Urinary bladder (tissue), 4 donors: ENCODE data around the gene RRP1. TPM values are rescaled to one million over a fixed set of nuclear protein-coding genes. Genes with fewer than 3 reads are reported as not detected.

Source experiments
- DNase-seq: peaks from one replicate; pipeline ENCODE4 v3.0.0-alpha.2; 2015; ENCODE audit errors: extremely low spot score
- H3K27ac ChIP-seq: one replicate; pipeline ENCODE4 v1.5.1; 2013; ENCODE audit warnings: low read depth, mild to moderate bottlenecking, moderate library complexity
- H3K36me3 ChIP-seq: one replicate; pipeline ENCODE4 v1.6.1; 2013; ENCODE audit warnings: mild to moderate bottlenecking, moderate library complexity; ENCODE audit not compliant: insufficient read depth
- H3K4me1 ChIP-seq: one replicate; pipeline ENCODE4 v1.6.1; 2013; ENCODE audit warnings: mild to moderate bottlenecking, moderate library complexity; ENCODE audit not compliant: insufficient read depth
- H3K4me3 ChIP-seq: one replicate; pipeline ENCODE4 v1.5.1; 2013; ENCODE audit warnings: low read depth, low read length
- WGBS: extraction: QIAGEN DNeasy Blood & Tissue Kit; methylation state at CpG from one replicate; pipeline ENCODE4 v1.1.7; 2013; 5-methylcytosine and 5-hydroxymethylcytosine counted together
- polyA plus RNA-seq: library from polyadenylated mRNA; stranded (reverse); fragments of 200-250 nt; gene quantifications from one replicate; pipeline ENCODE4 v1.2.3, GENCODE V29; 2013
- small RNA-seq: library from RNA; depleted of rRNA; stranded (forward); fragments of <200 nt; gene quantifications from one replicate; pipeline ENCODE3, GENCODE V24; 2014
- total RNA-seq: library from RNA; depleted of rRNA; stranded (reverse); fragments of >200 nt; gene quantifications from one replicate; pipeline ENCODE4 v1.2.3, GENCODE V29; 2014
- donor health status: healthy with polysubstance abuse.
- donor health status: healthy.

RRP1 gene
- total and polyA plus RNA-seq, 2 donors = 11.6 to 12.3 TPM

DNA sequence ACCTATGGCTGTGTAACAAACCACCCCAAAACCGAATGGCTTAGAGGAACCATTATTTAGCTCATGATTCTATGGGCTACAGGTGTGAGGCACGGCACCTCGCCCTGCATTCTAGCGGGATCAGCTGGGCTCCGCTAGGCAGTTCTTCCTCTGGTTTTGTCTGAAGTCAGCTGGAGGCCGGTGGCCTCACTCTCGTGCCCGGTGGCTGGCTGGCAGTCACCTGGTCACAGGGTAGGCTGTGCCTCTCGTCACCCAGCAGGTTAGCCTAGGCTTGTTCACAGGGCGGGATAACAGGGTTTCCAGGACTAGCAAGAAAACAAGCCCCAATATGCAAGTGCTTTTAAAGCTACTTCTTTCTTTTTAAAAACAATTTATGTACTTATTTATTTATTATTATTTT, 59.4 kb downstream of the RRP1 start:
- H3K4me1 ChIP-seq = no peaks in the 10 kb centered on the region
- H3K27ac ChIP-seq = no peak overlapping the region
- H3K36me3 ChIP-seq = no peaks in the 10 kb centered on the region
- no peak for DNase-seq
- whole genome bisulfite sequencing = 94% methylated on average over 10 of the region's 10 CpGs
- no peak overlapping the region for H3K4me3 ChIP-seq

DNA sequence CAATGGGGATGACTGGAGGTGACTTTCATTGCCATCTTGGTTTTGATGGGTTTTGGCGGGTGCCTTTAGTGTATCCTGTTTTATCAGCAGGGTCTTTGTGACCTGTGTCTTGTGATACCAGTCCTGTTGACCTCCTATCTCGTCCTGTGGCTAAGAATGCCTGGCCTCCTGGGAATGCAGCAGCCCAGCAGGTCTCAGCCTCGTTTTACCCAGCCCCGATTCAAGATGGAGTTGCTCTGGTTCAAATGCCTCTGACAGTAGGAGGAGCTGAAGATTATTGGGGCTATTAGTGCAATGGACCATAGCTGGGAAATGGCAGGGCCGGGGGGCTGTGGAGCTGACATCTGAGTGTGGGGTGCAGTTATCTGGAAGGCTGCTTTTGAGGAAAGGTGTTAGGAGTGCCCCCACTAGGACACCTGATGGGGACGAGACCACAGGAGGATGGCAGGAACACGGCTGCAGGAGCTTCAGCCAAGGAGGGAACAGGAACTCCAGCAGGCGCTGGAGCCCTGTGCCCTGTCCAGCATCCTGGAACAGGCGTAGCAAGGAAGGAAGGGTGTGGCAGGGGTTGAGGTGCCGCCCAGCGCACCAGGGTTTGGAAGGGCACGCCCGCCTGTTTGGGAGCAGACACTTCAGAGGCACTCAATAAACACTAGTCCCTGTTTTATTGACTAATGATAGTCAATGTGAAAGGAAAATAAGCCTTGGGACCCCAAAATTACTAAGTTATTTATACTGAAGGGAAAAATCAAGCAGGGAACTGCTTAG, 60.3 kb downstream of the RRP1 start:
- Histone ChIP-seq H3K27ac (no peak overlapping the region), H3K4me3 (no peak overlapping the region), H3K36me3 (no peaks in the 10 kb centered on the region), H3K4me1 (no peaks in the 10 kb centered on the region)
- 72% methylated on average over 13 of the region's 13 CpGs for WGBS
- no peak for DNase-seq

DNA sequence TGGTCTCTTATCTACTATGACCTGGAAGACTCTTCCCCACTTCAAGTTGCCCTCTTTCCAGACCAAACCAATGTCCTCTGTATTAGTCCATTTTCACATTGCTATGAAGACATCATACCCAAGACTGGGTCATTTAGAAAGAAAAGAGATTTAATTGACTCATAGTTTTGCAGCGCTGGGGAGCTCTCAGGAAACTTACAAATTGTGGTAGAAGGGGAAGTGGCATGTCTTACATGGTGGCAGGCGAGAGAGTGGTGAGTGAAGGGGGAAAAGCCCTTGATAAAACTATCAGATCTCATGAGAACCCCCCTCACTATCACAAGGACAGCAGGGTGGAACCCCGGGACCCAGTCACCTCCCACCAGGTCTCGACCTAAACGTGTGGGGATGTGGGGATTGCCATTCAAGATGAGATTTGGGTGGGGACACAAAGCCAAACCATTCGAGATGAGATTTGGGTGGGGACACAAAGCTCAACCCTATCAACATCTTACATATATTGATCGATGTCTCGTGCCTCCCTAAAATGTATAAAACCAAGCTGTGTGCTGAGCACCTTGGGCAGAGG, 61.4 kb downstream of the RRP1 start:
- H3K4me1 ChIP-seq = no peaks in the 10 kb centered on the region
- 82% methylated on average over 8 of the region's 8 CpGs for WGBS
- H3K36me3 ChIP-seq = no peaks in the 10 kb centered on the region
- H3K27ac ChIP-seq = no peak overlapping the region
- no peak for DNase-seq
- no peak overlapping the region for H3K4me3 ChIP-seq

GRCh38 chr21:43851593-43851992, 62.2 kb downstream of the RRP1 start:
- WGBS = 69% methylated on average over 12 of the region's 12 CpGs
- no peak overlapping the region for H3K27ac ChIP-seq
- no peak for DNase-seq
- H3K4me1 ChIP-seq = no peaks in the 10 kb centered on the region
- H3K4me3 ChIP-seq = no peak overlapping the region
- no peaks in the 10 kb centered on the region for H3K36me3 ChIP-seq

DNA sequence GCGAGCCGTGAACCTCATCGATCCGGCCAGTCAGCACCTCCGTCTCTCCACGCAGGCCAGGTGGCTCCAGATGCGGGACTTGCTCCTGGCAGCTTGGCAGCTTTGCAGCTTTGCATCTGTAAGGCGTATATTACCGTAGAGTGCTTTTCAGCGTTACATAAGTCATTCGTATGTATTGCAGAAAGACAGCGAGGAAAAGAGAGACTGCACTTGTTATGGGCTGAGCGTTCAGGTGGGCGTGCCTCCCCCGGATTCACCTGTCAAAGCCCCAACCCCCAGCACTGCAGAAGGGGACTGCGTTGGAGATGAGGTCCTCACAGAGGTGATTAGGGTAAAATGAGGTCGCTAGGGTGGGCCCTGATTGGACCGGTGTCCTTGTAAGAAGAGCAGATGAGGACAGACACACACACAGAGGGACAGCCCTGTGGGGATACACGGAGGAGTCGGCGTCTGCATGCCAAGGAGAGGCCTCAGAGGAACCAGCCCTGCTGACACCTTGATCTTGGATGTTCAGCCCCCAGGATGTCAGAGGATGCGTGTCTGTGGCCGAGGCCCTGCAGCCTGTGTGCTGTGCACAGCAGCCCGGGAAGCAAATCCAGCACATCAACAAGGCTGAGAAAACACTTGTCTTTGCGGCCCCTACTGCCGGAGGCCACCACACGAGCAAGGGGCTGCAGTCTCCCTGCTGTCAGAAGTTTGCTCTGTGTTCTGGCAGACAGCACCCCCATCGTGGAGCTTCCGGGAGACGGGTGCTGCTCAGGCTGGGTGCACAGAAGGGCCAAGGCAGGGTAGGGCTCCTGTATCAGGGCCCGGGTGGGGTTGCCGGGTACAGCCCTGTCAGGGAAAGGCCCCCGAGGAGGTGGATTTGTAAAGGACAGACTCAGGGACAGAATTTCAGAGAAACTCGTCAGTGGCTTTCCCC, 64.7 kb downstream of the RRP1 start:
- 81% methylated on average over 34 of the region's 34 CpGs for WGBS
- no peak for DNase-seq
- Histone ChIP-seq H3K36me3 (no peaks in the 10 kb centered on the region), H3K27ac (no peak overlapping the region), H3K4me3 (no peak overlapping the region), H3K4me1 (no peaks in the 10 kb centered on the region)

Small RNA genes lying within 50 kb of the gene (small RNA-seq; reads per million reads assigned to genes)
- gene AP001052.1 = not detected

Other genes with a start within 250 kb of the RRP1 start
- 1.1 TPM for gene HSF2BP, start 130.1 kb upstream of the RRP1 start, total RNA-seq
- 0.37 TPM for gene HSF2BP, start 130.1 kb upstream of the RRP1 start, polyA plus RNA-seq
- gene RRP1B, start 130.0 kb upstream of the RRP1 start, total RNA-seq = 17.2 TPM
- gene RRP1B, start 130.0 kb upstream of the RRP1 start, polyA plus RNA-seq = 13.5 TPM
- gene PDXK, start 70.4 kb upstream of the RRP1 start, total RNA-seq = 30.8 TPM
- gene PDXK, start 70.4 kb upstream of the RRP1 start, polyA plus RNA-seq = 34.1 TPM
- 11.0 TPM for gene CSTB, start 13.3 kb upstream of the RRP1 start, total RNA-seq
- 91.8 TPM for gene CSTB, start 13.3 kb upstream of the RRP1 start, polyA plus RNA-seq
- gene AGPAT3, start 75.6 kb downstream of the RRP1 start, total RNA-seq = 19.5 TPM
- 25.1 TPM for gene AGPAT3, start 75.6 kb downstream of the RRP1 start, polyA plus RNA-seq
- gene TRAPPC10, start 222.7 kb downstream of the RRP1 start, total RNA-seq = 27.8 TPM
- gene TRAPPC10, start 222.7 kb downstream of the RRP1 start, polyA plus RNA-seq = 11.2 TPM